ENCODE results near the gene GID4. TPM values are rescaled to one million over a fixed set of nuclear protein-coding genes. Genes with fewer than 3 reads are reported as not detected.

The GID4 gene
- total RNA-seq, 1 experiment from 2014 or later: 11.4 TPM

DNA sequence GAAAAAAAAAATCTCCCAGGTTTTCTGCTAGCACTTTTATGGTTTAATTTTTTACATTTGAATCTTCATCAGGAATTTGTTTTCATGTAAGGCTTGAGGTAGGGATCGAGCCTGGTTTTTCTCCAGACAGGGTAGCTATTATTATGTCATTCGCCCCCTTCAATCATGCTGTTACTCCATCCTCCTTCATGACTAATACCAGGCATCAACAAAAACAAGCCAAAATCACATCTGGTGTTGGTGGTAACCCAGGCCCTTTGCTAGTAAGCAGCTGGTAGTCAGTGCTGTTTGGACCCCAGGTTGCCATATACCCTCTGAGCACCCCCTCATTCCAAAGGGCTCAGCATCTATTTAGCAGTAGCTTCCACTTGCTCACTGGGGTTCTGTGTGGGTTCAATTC is 37.0 kb upstream of the GID4 start:
- Histone ChIP-seq H2AFZ (ENCODE audit: low read length) (no peak overlapping the region), H3K18ac (ENCODE audit: insufficient read length, low read depth, low read length) (no peak overlapping the region), H3K14ac (ENCODE audit: insufficient read depth, low read length) (no peak overlapping the region), H3K27ac (ENCODE audit: insufficient read length, low read depth, low read length) (no peak overlapping the region), H3K9ac (ENCODE audit: extremely low read depth, insufficient read length, low read length) (no peak overlapping the region), H3K4ac (ENCODE audit: low read depth, low read length) (no peak overlapping the region), H3K4me1 (ENCODE audit: insufficient read depth, low read length) (no peaks in the 10 kb centered on the region), H4K5ac (ENCODE audit: insufficient read length, low read depth, low read length) (no peak overlapping the region), H3K27me3 (ENCODE audit: insufficient read depth, low read length) (no peaks in the 10 kb centered on the region), H2BK12ac (ENCODE audit: insufficient read length, low read depth, low read length) (no peak overlapping the region), H2BK20ac (ENCODE audit: low read depth, low read length, poor library complexity, severe bottlenecking) (no peak overlapping the region), H3T11ph (ENCODE audit: low read length) (no peak overlapping the region), H2BK5ac (ENCODE audit: insufficient read length, low read length) (no peak overlapping the region), H2BK120ac (ENCODE audit: low read depth, low read length, poor library complexity, severe bottlenecking) (no peak overlapping the region), H4K91ac (ENCODE audit: insufficient read length, low read depth, low read length) (no peak overlapping the region), H3K9me3 (ENCODE audit: control insufficient read depth, low read depth, low read length) (no peaks in the 10 kb centered on the region), H2AK5ac (ENCODE audit: insufficient read length, low read length) (no peak overlapping the region), H3K79me2 (ENCODE audit: insufficient read depth, low read length) (no peaks in the 10 kb centered on the region), H4K20me1 (ENCODE audit: control insufficient read depth, insufficient read depth, insufficient read length) (no peaks in the 10 kb centered on the region), H3K23me2 (ENCODE audit: insufficient read length, low read depth, low read length, poor library complexity, severe bottlenecking) (no peaks in the 10 kb centered on the region), H3K4me2 (ENCODE audit: insufficient read depth, insufficient read length, low read length) (no peak overlapping the region), H3K56ac (ENCODE audit: insufficient read length, low read depth, low read length) (no peak overlapping the region), H4K8ac (replicated peaks; ENCODE audit: insufficient read length, low read depth, low read length) (no peak overlapping the region), H3K79me1 (ENCODE audit: insufficient read depth, low read depth, low read length, poor library complexity, severe bottlenecking) (no peaks in the 10 kb centered on the region), H3K23ac (ENCODE audit: insufficient read length, low read depth, low read length) (no peak overlapping the region), H2BK15ac (ENCODE audit: low read depth, low read length) (no peak overlapping the region)
- H3K36me3 Mint-ChIP-seq (ENCODE audit: insufficient read depth in 1 of 3, low read depth in 3 of 3): no peaks in the 10 kb centered on the region
- WGBS (ENCODE audit: extremely low coverage, insufficient read length, low lambda C conversion rate): no CpG with 5 or more reads among the region's 2 CpGs
- peaks cover 5 to 17% of the 10 kb centered on the region in 2 experiments for H3K4me1 Mint-ChIP-seq
- H3K9me3 Mint-ChIP-seq: no peaks in the 10 kb centered on the region
- DNase-seq: no peak
- no peak overlapping the region for H3K27ac Mint-ChIP-seq
- TF ChIP-seq, protein P1, sequence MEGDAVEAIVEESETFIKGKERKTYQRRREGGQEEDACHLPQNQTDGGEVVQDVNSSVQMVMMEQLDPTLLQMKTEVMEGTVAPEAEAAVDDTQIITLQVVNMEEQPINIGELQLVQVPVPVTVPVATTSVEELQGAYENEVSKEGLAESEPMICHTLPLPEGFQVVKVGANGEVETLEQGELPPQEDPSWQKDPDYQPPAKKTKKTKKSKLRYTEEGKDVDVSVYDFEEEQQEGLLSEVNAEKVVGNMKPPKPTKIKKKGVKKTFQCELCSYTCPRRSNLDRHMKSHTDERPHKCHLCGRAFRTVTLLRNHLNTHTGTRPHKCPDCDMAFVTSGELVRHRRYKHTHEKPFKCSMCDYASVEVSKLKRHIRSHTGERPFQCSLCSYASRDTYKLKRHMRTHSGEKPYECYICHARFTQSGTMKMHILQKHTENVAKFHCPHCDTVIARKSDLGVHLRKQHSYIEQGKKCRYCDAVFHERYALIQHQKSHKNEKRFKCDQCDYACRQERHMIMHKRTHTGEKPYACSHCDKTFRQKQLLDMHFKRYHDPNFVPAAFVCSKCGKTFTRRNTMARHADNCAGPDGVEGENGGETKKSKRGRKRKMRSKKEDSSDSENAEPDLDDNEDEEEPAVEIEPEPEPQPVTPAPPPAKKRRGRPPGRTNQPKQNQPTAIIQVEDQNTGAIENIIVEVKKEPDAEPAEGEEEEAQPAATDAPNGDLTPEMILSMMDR (conservative IDR thresholded peaks at IDR 0.05): no peak
- H3K4me3 Mint-ChIP-seq: no peak overlapping the region
- peaks cover 10% of the 10 kb centered on the region for H3K27me3 Mint-ChIP-seq (ENCODE audit: low read depth)
